SK-N-SH (cell line): Measurements from ENCODE around the gene KIDINS220.

ENCODE experiments used
- CTCF ChIP-seq: fragments of 200-600 bp; sonication (generic); IDR thresholded peaks from 2 replicates; pipeline ENCODE4 v1.6.1; 2017; ENCODE audit warnings: antibody characterized with exemption, mild to moderate bottlenecking, moderate library complexity
- ELF1 ChIP-seq: IDR thresholded peaks from 2 replicates; pipeline ENCODE4 v1.4.0; 2012
- EP300 ChIP-seq, 2 experiments: IDR thresholded peaks; 2 replicates each; pipeline versions ENCODE4 v1.4.0 to v1.6.1; 2012; ENCODE audit warnings: borderline replicate concordance in 1 of 2, low read depth in 1 of 2, low read length in 1 of 2
- GABPA ChIP-seq: IDR thresholded peaks from 2 replicates; pipeline ENCODE4 v1.4.0; 2012; ENCODE audit warnings: low read depth, mild to moderate bottlenecking
- IRF3 ChIP-seq: fragments of 150-350 bp; IDR thresholded peaks from 2 replicates; pipeline ENCODE4 v1.6.1; 2016; ENCODE audit warnings: mild to moderate bottlenecking, low read depth, low read length
- MXI1 ChIP-seq: IDR thresholded peaks from 2 replicates; pipeline ENCODE4 v1.6.1; 2012; ENCODE audit warnings: mild to moderate bottlenecking, low read depth, low read length, improper control_type of control experiment
- PBX3 ChIP-seq: IDR thresholded peaks from 2 replicates; pipeline ENCODE4; 2012
- POLR2AphosphoS5 ChIP-seq: IDR thresholded peaks from 2 replicates; pipeline ENCODE4 v1.6.1; 2012; ENCODE audit warnings: low read depth, low read length
- RXRA ChIP-seq: IDR thresholded peaks from 2 replicates; pipeline ENCODE4 v1.4.0; 2012; ENCODE audit warnings: low read depth, mild to moderate bottlenecking, borderline replicate concordance
- SIN3A ChIP-seq: IDR thresholded peaks from 2 replicates; pipeline ENCODE4 v1.6.1; 2012; ENCODE audit warnings: low read depth, mild to moderate bottlenecking, low read length, moderate library complexity, borderline replicate concordance
- TCF12 ChIP-seq: IDR thresholded peaks from 2 replicates; pipeline ENCODE4 v1.4.0; 2012
- TEAD4 ChIP-seq: IDR thresholded peaks from 2 replicates; pipeline ENCODE4 v1.4.0; 2012; ENCODE audit warnings: mild to moderate bottlenecking, borderline replicate concordance; ENCODE audit not compliant: insufficient read depth
- YY1 ChIP-seq: IDR thresholded peaks from 2 replicates; pipeline ENCODE4 v1.4.0; 2012; ENCODE audit warnings: low read depth, mild to moderate bottlenecking
- ZBTB33 ChIP-seq: IDR thresholded peaks from 2 replicates; pipeline ENCODE4 v1.4.0; 2012; ENCODE audit warnings: low read depth, borderline replicate concordance

GRCh38 chr2:8704906-8705305 is 132.5 kb downstream of the KIDINS220 start:
- TF ChIP-seq SIN3A (no peak), POLR2AphosphoS5 (no peak), YY1 (no peak), CTCF (no peak), ELF1 (no peak), PBX3 (no peak), TCF12 (0 out of 2 replicates have a peak, but pooled peaks have one; percentile 5), EP300 (IDR thresholded peaks at IDR 0.05; ENCODE audit: borderline replicate concordance in 1 of 2, low read depth in 1 of 2, low read length in 1 of 2) (no peak), GABPA (no peak), TEAD4 (no peak), IRF3 (no peak), ZBTB33 (no peak), MXI1 (no peak), RXRA (no peak)
